ENCODE measurements around the gene DOCK1.
"Not testable (repeated sequence)": the region's sequence is repeated elsewhere in the genome, so short reads cannot be mapped to it uniquely, and the experiment has no call there.

The DOCK1 gene

DNA sequence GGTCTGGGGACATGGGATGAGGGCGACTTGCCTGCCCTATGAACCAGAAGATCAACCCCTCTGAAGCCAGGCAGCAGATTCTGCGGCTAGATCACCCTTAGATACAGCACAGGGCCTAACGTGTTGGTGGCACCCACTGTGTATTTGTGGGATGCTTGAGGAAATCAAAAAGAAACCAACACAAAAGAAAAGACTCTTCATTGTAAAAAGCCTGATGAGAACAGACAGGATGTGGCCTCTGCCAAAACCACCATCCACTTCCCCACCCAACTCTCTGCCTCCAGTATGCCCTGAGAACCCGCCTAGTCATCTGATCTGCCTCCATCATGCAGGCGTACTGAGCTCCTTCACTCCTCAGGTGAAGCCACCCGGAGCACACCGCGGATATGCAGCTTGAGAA lies 388.4 kb downstream of the DOCK1 start:
- no peak for FAIRE-seq

DNA sequence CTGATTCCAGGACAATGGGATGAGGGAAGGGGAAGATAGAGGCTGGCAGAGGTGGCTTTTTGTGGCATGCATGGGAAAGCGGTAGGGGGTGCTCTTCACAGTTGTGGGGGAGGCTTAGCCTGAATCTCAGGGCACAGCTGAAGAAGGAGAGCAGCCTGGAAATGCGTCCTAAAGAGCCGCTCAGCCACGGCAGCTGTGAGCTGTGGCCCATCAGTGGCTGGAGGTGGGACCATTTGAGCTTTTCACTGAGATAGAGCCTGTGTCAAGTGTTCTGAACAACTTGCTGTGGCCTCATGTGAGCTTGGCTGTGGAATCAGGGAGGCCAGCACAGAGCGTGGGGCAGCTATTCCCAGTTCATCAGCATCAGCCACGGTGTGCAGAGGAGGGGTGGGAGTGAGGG lies 391.5 kb downstream of the DOCK1 start:
- no peak for FAIRE-seq

GRCh38 chr10:127298381-127298780 lies 393.2 kb downstream of the DOCK1 start:
- FAIRE-seq = no peak

GRCh38 chr10:127299192-127299591 lies 394.0 kb downstream of the DOCK1 start:
- FAIRE-seq = not testable (repeated sequence)

GRCh38 chr10:127299956-127300689 lies 394.9 kb downstream of the DOCK1 start:
- no peak for FAIRE-seq

DNA sequence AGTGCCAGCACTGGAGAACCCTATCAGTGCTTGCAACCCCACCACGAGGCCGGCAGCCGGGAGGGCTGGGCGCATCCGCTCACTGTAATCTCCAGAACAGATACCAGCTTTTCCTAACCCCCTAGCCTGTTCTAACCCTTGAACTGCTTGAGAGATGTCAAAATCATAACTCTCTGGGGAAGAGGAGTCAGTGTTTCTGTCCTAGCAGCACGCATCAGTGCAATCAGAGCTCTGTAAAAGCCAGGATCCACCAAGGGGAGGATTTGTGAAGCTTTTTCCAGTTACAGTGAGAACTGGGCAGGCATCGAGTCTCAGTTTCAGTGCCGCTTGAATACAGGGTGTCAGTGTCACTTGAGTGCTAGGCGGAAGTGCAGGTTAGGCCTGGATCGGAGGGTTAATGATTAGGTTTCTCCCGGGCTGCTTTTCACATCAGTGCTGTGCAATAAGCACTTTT lies 395.7 kb downstream of the DOCK1 start:
- no peak for FAIRE-seq

DNA sequence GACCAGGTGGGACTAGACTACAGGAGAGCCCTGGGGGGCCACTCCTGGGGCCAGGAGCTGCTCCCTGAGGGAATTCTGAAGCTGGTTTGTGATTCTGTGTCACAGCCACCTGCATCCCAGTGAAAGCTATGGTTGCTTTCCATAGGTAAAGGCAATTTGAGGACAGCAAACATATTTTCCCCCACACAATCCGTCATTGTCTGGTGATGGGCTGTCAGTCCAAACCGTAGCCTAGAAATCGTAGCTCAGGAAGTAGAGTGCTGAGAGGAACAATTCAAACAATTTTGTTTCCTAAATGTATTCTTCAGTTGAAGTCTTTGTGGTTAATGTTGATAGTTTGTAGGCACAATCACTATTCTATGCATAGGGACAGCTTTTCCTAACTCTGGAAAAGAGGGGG lies 397.1 kb downstream of the DOCK1 start:
- FAIRE-seq = no peak

GRCh38 chr10:127303105-127303504 lies 397.9 kb downstream of the DOCK1 start:
- FAIRE-seq = no peak

GRCh38 chr10:127303746-127304145 lies 398.5 kb downstream of the DOCK1 start:
- FAIRE-seq = no peak

DNA sequence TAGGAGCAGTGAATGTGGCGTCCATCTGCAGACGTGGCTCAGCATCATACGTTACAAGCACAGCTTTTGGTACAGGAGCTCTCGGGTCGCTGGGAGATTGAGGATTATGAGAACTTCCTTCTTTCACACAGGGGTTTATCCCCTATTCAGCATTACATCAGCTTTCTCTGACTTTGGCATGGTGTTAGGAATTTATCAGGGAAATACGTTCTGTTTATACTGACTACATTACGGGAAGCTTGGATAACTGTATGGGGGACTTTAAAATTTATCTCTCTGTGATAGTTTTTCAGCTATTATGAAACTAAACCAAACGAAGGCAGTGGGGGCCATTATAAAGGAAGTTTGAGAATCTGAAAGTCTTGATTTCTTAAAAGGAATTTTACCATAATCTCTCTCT lies 401.3 kb downstream of the DOCK1 start:
- FAIRE-seq = no peak

- no peak for FAIRE-seq
These were observed 402.1 kb downstream of the DOCK1 start for GRCh38 chr10:127307338-127307737.

GRCh38 chr10:127308031-127308430 lies 402.8 kb downstream of the DOCK1 start:
- no peak for FAIRE-seq

GRCh38 chr10:127309619-127310018 lies 404.4 kb downstream of the DOCK1 start:
- not testable (repeated sequence) for FAIRE-seq

- no peak for FAIRE-seq
These were observed 405.2 kb downstream of the DOCK1 start for GRCh38 chr10:127310430-127310829.

DNA sequence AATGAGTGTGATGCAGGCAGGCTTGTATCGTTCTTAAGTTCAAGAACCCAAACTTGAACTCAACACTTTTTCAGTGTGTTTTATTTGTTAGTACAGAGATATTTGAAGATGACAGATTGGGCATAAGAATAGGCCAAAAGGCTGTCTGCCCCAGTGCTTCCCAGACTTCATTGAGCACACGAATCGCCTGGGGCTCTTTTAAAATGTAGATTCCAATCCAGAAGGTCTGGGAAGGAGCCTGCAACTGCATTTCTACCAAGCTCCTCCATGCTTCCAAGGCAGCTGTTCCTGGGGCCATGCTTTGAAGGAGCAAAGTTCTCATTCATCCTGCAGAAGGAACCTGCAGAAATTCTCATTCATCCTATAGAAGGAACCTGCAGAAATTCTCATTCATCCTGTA lies 405.7 kb downstream of the DOCK1 start:
- FAIRE-seq = no peak

DNA sequence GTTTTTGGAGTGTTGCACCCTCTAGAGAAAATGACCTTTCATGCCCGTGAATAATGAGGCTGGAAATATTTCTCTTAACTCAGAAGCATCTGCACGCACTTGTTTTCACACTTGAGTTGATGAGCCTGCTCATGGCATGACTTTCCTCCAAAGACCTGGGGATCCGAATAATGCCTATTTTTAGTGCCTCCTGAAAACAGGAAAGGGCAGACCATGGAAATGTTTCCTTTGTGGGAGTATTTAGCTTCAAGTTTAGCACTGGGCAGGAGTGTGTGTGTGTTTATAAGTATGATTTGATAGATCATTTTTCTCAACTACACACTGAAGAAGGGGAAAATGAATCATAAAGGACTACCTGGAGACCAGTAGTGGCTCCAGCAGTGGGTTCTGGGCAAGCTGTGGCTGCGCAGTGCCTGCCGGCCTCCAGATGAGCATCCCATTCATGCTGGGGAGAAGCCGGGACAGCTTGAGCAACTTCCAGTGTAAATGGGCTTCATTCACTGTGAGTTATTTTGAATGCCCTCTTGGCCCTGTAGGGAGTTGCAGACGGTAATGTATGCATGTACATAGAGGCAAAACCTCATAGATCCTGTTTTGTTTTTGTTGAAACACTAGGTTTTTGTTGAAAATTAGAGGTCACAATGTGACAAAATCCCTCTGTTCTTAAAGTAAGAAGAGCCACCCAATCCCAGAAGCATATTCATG lies 408.9 kb downstream of the DOCK1 start:
- no peak for FAIRE-seq

DNA sequence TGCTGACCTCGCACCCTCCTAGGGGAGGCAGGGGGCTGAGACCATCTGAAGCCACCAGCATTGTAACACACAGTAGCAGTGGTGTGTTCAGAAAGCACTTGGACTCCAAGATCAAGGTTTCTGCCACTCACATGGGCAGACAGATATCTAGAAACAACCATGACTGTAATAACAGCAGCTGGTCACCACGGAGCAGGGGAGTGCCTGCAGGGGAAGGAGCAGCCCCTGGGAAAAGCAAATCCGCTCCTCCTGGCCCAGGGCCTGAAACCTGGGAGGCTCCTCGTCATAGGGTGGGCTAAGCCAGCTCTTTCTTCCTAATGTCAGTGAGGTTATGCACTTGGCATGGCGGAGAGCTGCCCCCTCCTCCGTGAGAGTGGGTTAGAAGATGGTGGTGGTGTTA lies 409.6 kb downstream of the DOCK1 start:
- FAIRE-seq = no peak

GRCh38 chr10:127315888-127316287 lies 410.7 kb downstream of the DOCK1 start:
- no peak for FAIRE-seq

DNA sequence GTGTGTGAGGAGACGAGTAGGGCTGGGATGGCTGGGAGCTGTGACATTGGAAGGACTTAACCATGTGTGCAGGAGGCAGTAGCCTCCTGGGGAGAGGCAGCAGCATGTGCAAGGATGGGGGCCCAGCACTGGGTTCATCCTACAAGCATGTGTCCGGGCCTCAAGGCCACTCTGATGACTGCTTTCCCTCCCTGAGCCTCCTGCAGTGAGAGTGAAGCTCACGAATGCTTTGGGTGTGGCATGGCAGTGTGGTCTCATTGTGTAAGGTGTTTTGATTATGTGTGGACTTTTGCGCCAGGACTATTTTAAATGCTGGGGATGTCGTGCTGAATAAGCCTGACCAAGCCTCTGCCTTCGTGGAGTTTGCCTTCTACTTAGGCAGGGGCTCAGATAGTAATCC lies 413.2 kb downstream of the DOCK1 start:
- no peak for FAIRE-seq

- FAIRE-seq = no peak
These were observed 414.0 kb downstream of the DOCK1 start for GRCh38 chr10:127319271-127319670.

DNA sequence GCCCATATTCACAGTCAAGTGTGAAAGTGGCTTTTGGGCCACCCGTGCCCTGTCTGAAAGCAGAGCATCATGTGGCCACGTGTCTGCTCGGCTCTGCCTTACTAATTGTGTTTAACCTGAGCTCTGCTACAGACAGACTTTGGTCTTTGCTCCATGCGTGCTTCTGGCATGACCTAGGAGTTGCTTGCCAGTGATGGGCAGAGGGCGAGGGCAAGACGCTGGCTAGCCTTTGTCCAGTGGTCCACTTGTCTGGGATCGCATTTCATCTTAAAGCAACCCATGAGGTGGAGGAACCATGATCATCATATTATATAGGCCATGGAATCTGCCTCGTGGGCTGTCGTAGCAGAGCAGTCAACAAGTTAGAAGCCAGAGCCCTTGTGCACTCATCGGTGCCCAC lies 414.5 kb downstream of the DOCK1 start:
- no peak for FAIRE-seq

- no peak for FAIRE-seq
These were observed 414.9 kb downstream of the DOCK1 start for GRCh38 chr10:127320176-127320575.

DNA sequence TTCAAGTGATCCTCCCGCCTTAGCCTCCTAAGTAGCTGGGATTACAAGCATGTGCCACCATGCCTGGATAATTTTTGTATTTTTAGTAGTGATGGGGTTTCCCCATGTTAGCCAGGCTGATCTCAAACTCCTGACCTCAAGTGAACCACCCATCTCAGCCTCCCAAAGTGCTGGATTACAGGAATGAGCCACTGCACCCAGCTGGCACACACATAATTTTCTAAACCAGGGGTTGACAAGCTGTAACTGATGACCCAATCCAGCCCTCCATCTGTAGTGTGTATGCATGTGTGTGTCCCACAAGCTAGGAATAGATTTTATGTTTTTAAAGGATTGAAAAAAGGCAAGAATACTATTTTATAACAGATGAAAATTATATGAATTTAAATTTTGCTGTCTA lies 417.1 kb downstream of the DOCK1 start:
- FAIRE-seq = no peak

DNA sequence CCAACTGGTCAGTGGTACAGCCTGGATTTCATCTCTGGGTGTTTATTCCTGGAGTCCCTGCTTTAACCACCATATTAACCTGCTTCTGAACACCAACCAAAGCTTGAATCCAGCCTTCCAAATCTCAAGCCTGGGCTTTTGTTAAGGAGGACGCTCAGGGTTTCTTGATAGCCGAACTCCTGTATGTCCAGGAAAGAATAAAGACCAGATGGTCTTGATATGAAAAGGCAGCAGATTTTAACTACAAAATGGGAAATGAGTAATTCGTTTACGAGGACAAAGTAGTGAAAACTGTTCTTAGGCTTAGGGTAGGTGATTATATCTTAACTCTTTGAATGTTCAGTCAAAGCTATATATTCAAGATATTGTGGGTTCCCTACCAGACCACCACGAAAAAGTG lies 420.3 kb downstream of the DOCK1 start:
- FAIRE-seq = no peak

GRCh38 chr10:127326883-127327282 lies 421.7 kb downstream of the DOCK1 start:
- FAIRE-seq = no peak
